GM12878 (cell line): ENCODE data around the gene CMTM2. TPM values are rescaled to one million over a fixed set of nuclear protein-coding genes. Genes with fewer than 3 reads are reported as not detected.

Experiments
- ATAC-seq: fragments of 200-7000 bp; cut with Tn5 transposase; 3 replicates; pipeline ENCODE4 v1.9.1; 2020; ENCODE audit warnings: mild to moderate bottlenecking, moderate library complexity
- BruUV-seq: library from RNA; stranded (reverse); fragments of 400-500 nt; replicated peaks from 2 replicates; lab custom pipeline; 2021; lab: Mats Ljungman, UMichigan
- CTCF ChIA-PET: fragments of 300-600 bp; sonication (Branson Sonifier 250); formaldehyde crosslinking; extraction: SDS; loops from one replicate; lab custom pipeline; 2021; ENCODE audit warnings: inconsistent platforms; lab: Yijun Ruan, JAX
- POLR2A ChIA-PET: fragments of 350-600 bp; formaldehyde crosslinking; extraction: SDS; loops from one replicate; lab custom pipeline; 2021; ENCODE audit warnings: inconsistent platforms; lab: Charles Lee
- RAD21 ChIA-PET: fragments of 300-600 bp; sonication (Branson Sonifier 250); formaldehyde crosslinking; loops from one replicate; lab custom pipeline; 2023; ENCODE audit warnings: antibody characterized with exemption; ENCODE audit not compliant: unreplicated experiment; lab: Charles Lee
- SMC1A ChIA-PET: fragments of 300-600 bp; sonication (Branson Sonifier 250); formaldehyde crosslinking; loops from one replicate; lab custom pipeline; 2023; ENCODE audit not compliant: unreplicated experiment, uncharacterized antibody; lab: Charles Lee
- DNase-seq: peaks from one replicate; pipeline ENCODE4 v3.0.0-alpha.2; 2011; ENCODE audit warnings: low read depth, low spot score
- FAIRE-seq: peaks from 3 replicates; lab custom pipeline; 2011; peaks lifted over from hg19 to GRCh38; lab: Jason Lieb, UNC
- H2AFZ ChIP-seq: 2 replicates; pipeline ENCODE4 v1.6.0; 2011; ENCODE audit warnings: low read depth, low read length, control low read depth; ENCODE audit not compliant: control insufficient read depth
- H3K27ac ChIP-seq: 2 replicates; pipeline ENCODE4 v1.5.1; 2011; ENCODE audit warnings: control low read depth; ENCODE audit not compliant: control insufficient read depth, insufficient read depth
- H3K27me3 ChIP-seq, 2 experiments: replicated peaks in 1 of 2; 2 replicates each; pipeline versions ENCODE4 v1.6.0 to v1.6.1; 2011; ENCODE audit warnings: low read length in 1 of 2; ENCODE audit not compliant: control insufficient read depth in 2 of 2, insufficient read depth in 2 of 2
- H3K36me3 ChIP-seq, 2 experiments: 2 replicates each; pipeline ENCODE4 v1.5.1; 2011; ENCODE audit warnings: low read length in 1 of 2; ENCODE audit not compliant: control insufficient read depth in 2 of 2, insufficient read depth in 2 of 2
- H3K4me1 ChIP-seq: 2 replicates; pipeline ENCODE4 v1.6.1; 2011; ENCODE audit warnings: mild to moderate bottlenecking, low read length, moderate library complexity, mixed read lengths; ENCODE audit not compliant: control insufficient read depth, insufficient read depth
- H3K4me2 ChIP-seq: 2 replicates; pipeline ENCODE4 v1.6.0; 2011; ENCODE audit warnings: control low read depth; ENCODE audit not compliant: control insufficient read depth, insufficient read depth
- H3K4me3 ChIP-seq: fragments of 200-600 bp; sonication (generic); 2 replicates; pipeline ENCODE4 v1.5.1; 2016
- H3K79me2 ChIP-seq: 2 replicates; pipeline ENCODE4 v1.6.0; 2011; ENCODE audit warnings: low read length; ENCODE audit not compliant: control insufficient read depth, insufficient read depth
- H3K9ac ChIP-seq: 2 replicates; pipeline ENCODE4 v1.8.0; 2011; ENCODE audit warnings: low read length, control low read depth, mixed read lengths; ENCODE audit not compliant: control insufficient read depth, insufficient read depth
- H3K9me3 ChIP-seq: replicated peaks from 3 replicates; pipeline ENCODE4 v1.5.1; 2011; ENCODE audit warnings: mild to moderate bottlenecking, low read length; ENCODE audit not compliant: control insufficient read depth, insufficient read depth
- H4K20me1 ChIP-seq: 2 replicates; pipeline ENCODE4 v1.6.0; 2011; ENCODE audit not compliant: control insufficient read depth, insufficient read depth
- CBX5 ChIP-seq: sonication (generic); IDR thresholded peaks from 2 replicates; pipeline ENCODE4 v1.6.1; 2016; ENCODE audit warnings: low read depth, moderate library complexity, mild to moderate bottlenecking, inconsistent platforms
- CHD4 ChIP-seq: fragments of 200-600 bp; sonication (generic); IDR thresholded peaks from 2 replicates; pipeline ENCODE4 v1.6.1; 2016; ENCODE audit warnings: mild to moderate bottlenecking
- E2F4 ChIP-seq: IDR thresholded peaks from 2 replicates; pipeline ENCODE4 v1.6.1; 2012; ENCODE audit warnings: low read depth, low read length, improper control_type of control experiment
- LARP7 ChIP-seq: fragments of 450-650 bp; IDR thresholded peaks from 2 replicates; pipeline ENCODE4 v1.6.1; 2017; ENCODE audit warnings: mild to moderate bottlenecking
- MLLT1 ChIP-seq: fragments of 450-650 bp; IDR thresholded peaks from 2 replicates; pipeline ENCODE4 v1.6.1; 2016; ENCODE audit warnings: mild to moderate bottlenecking
- NR2F1 ChIP-seq: fragments of 450-650 bp; conservative IDR thresholded peaks from 2 replicates; pipeline ENCODE4 v1.6.1; 2017; ENCODE audit warnings: mild to moderate bottlenecking
- RAD21 ChIP-seq: IDR thresholded peaks from 2 replicates; pipeline ENCODE4 v1.6.1; 2011; ENCODE audit warnings: mild to moderate bottlenecking, low read depth, low read length, moderate library complexity; ENCODE audit not compliant: insufficient read depth
- RB1 ChIP-seq: fragments of 450-650 bp; formaldehyde crosslinking; IDR thresholded peaks from 2 replicates; pipeline ENCODE4 v1.6.1; 2017; ENCODE audit warnings: mild to moderate bottlenecking, borderline replicate concordance
- SMC3 ChIP-seq: IDR thresholded peaks from 2 replicates; pipeline ENCODE4 v1.6.1; 2011; ENCODE audit warnings: low read length, improper control_type of control experiment, borderline replicate concordance
- SP1 ChIP-seq: IDR thresholded peaks from one replicate; pipeline ENCODE4 v1.6.1; 2011; ENCODE audit warnings: low read depth, low read length
- STAT3 ChIP-seq: IDR thresholded peaks from 2 replicates; pipeline ENCODE4 v1.6.1; 2011; ENCODE audit warnings: low read depth, low read length, improper control_type of control experiment
- TARDBP ChIP-seq: IDR thresholded peaks from 2 replicates; pipeline ENCODE4 v1.6.1; 2016; ENCODE audit warnings: borderline replicate concordance
- ZNF384 ChIP-seq: IDR thresholded peaks from 2 replicates; pipeline ENCODE4 v1.6.1; 2012; ENCODE audit warnings: low read depth, mild to moderate bottlenecking, low read length, improper control_type of control experiment, borderline replicate concordance
- ZNF592 ChIP-seq: fragments of 450-650 bp; IDR thresholded peaks from 2 replicates; pipeline ENCODE4 v1.6.1; 2017; ENCODE audit warnings: mild to moderate bottlenecking, moderate library complexity
- ZSCAN29 ChIP-seq: fragments of 450-650 bp; IDR thresholded peaks from 2 replicates; pipeline ENCODE4 v1.6.1; 2017; ENCODE audit warnings: mild to moderate bottlenecking, moderate library complexity
- WGBS: methylation state at CpG from one replicate; pipeline ENCODE4 v1.1.6; 2016; ENCODE audit warnings: low lambda C conversion rate; ENCODE audit not compliant: insufficient replicate concordance, insufficient coverage; ENCODE audit errors: missing lambda C conversion rate; 5-methylcytosine and 5-hydroxymethylcytosine counted together
- in situ Hi-C: fragments of 300-500 bp; cut with MboI; formaldehyde crosslinking; loops from 9 replicates; pipeline ENCODE4 v1.14.3; 2018; ENCODE audit warnings: mixed read lengths
- intact Hi-C: fragments of 100-400 bp; cut with micrococcal nuclease; formaldehyde crosslinking; loops from one replicate; pipeline ENCODE4 v1.14.2; 2022; ENCODE audit not compliant: unreplicated experiment
- polyA plus RNA-seq, 11 experiments: library from polyadenylated mRNA; depleted of rRNA in 4 of 11; unstranded in 6 of 11; stranded (reverse) in 5 of 11; fragments of >200 nt; fragmentation: Nextera tagmentation in 4 of 11; fragmentation: Illumina TruSeq in 1 of 11; extraction: Ambion mirVana in 4 of 11; extraction: Trizol in 1 of 11; gene quantifications; 1 replicate in 1 of 11; 2 replicates in 10 of 11; pipeline versions ENCODE4 v1.2.1 to v1.2.3, GENCODE V29; 2011 to 2016; ENCODE audit warnings: inconsistent platforms in 2 of 11, missing spikeins in 2 of 11, low read depth in 1 of 11
- total RNA-seq, 4 experiments: library from RNA; depleted of rRNA in 3 of 4; stranded (reverse); fragments of >200 nt in 3 of 4; fragmentation: Illumina TruSeq in 1 of 4; extraction: Trizol in 1 of 4; gene quantifications; 2 replicates each; pipeline versions ENCODE4 v1.2.1 to v1.2.3, GENCODE V29; 2013 to 2021

CMTM2 gene
- total and polyA plus RNA-seq, 10 of the 15 experiments (the other 5 are each of a cell fraction or from before 2014, with no cell fraction given) = 0.26 to 0.34 TPM; not detected in 8

- BruUV-seq = no TSS peak
- Histone ChIP-seq H3K9me3 (no peaks in the 10 kb centered on the region; the same call in 1 of the 3 replicates), H3K9ac (no peak overlapping the region), H2AFZ (no peak overlapping the region), H3K4me3 (no peak overlapping the region), H3K79me2 (peaks cover 4% of the 10 kb centered on the region; the same call in 1 of the 2 replicates), H3K4me2 (no peak overlapping the region), H3K27ac (no peak overlapping the region), H4K20me1 (no peaks in the 10 kb centered on the region; the same call in 1 of the 2 replicates), H3K4me1 (peaks cover 21% of the 10 kb centered on the region), H3K36me3 (no peaks in the 10 kb centered on the region; a peak in 1 of 4 replicates), H3K27me3 (no peaks in the 10 kb centered on the region)
- ATAC-seq (no peak), FAIRE-seq (no peak), DNase-seq (no peak)
- ChIA-PET CTCF (interaction anchor here (0.8 to 4.9 kb wide), 6 partner anchors 8 to 314 kb away, joined by 3 to 35 read pairs (median 4); no protein-coding TSS in a partner anchor), RAD21 (interaction anchor here (1.4 kb wide), 1 partner anchor 50 kb away, joined by 3 read pairs; the partner anchor contains the start of gene CMTM3), SMC1A (interaction anchor here (0.8 to 9.9 kb wide), 14 partner anchors 8 to 78 kb away, joined by 3 to 86 read pairs (median 5); partner anchors contain the start of genes CMTM2 and CMTM3), POLR2A (interaction anchor here (0.5 to 4.9 kb wide), 3 partner anchors 9 to 14 kb away, joined by 3 to 24 read pairs (median 3); no protein-coding TSS in a partner anchor)
- intact Hi-C loops (loop anchor here (5.0 kb wide), 1 partner anchor 53 kb away; no protein-coding TSS in a partner anchor), in situ Hi-C loops (no loop called here)
- no peak for TF ChIP-seq NR2F1
- TF ChIP-seq SMC3 = no peak
- TF ChIP-seq ZNF384 = no peak
- no peak for TF ChIP-seq STAT3
- no peak for TF ChIP-seq RB1
- no peak for TF ChIP-seq MLLT1
- no peak for TF ChIP-seq ZSCAN29
- TF ChIP-seq ZNF592 = no peak
- no peak for TF ChIP-seq SP1
- TF ChIP-seq CHD4 = no peak
- no peak for TF ChIP-seq TARDBP
- no peak for TF ChIP-seq CBX5
- no peak for TF ChIP-seq E2F4
- TF ChIP-seq LARP7 = no peak
- TF ChIP-seq RAD21 = no peak
- WGBS = 100% methylated on average over 3 of the region's 3 CpGs
These were observed 25.2 kb upstream of the CMTM2 start for GRCh38 chr16:66554021-66554420.
